ENCODE data around the gene CDC25A. TPM values are rescaled to one million over a fixed set of nuclear protein-coding genes. Genes with fewer than 3 reads are reported as not detected.
A peak's percentile ranks its signal among the peaks of the same experiment; 100 is the strongest.

The CDC25A gene
- total RNA-seq, 2 donors from 2014 or later = 2.5 TPM; not detected in 1

- peaks cover 7 to 32% of the 10 kb centered on the region in 2 donors for H3K4me1 ChIP-seq (ENCODE audit: control insufficient read depth in 1 of 2, low read depth in 2 of 2)
- H3K27me3 ChIP-seq (replicated peaks; ENCODE audit: insufficient read depth) = no peaks in the 10 kb centered on the region
- H3K36me3 ChIP-seq = no peaks in the 10 kb centered on the region
- no peaks in the 10 kb centered on the region for H3K9me3 ChIP-seq
- no peak overlapping the region for H3K27ac ChIP-seq
- H3K4me3 ChIP-seq = no peak overlapping the region
- DNase-seq (ENCODE audit: low spot score) (no peak), ATAC-seq (ENCODE audit: insufficient number of reproducible peaks, low FRiP score, low read depth) (no peak)
- TF ChIP-seq CTCF (IDR thresholded peaks at IDR 0.05) = no peak
Measured at GRCh38 chr3:48128774-48129173, 59.4 kb downstream of the CDC25A start.

- no peaks in the 10 kb centered on the region for H3K9me3 ChIP-seq
- no peak for ATAC-seq (ENCODE audit: insufficient number of reproducible peaks, low FRiP score, low read depth)
- peaks cover 5 to 27% of the 10 kb centered on the region in 2 donors for H3K4me1 ChIP-seq (ENCODE audit: control insufficient read depth in 1 of 2, low read depth in 2 of 2)
- no peaks in the 10 kb centered on the region for H3K27me3 ChIP-seq (replicated peaks; ENCODE audit: insufficient read depth)
- no peak overlapping the region for H3K4me3 ChIP-seq
- TF ChIP-seq CTCF (IDR thresholded peaks at IDR 0.05) = no peak
- DNase-seq (ENCODE audit: low spot score) = no peak
- no peaks in the 10 kb centered on the region for H3K36me3 ChIP-seq
- H3K27ac ChIP-seq = no peak overlapping the region
Measured at GRCh38 chr3:48125886-48126622, 62.2 kb downstream of the CDC25A start.

- ATAC-seq (ENCODE audit: insufficient number of reproducible peaks, low FRiP score, low read depth) = no peak
- H3K27ac ChIP-seq = peak overlapping the region in 1 of 2 donors; percentile 34
- no peak for TF ChIP-seq CTCF (IDR thresholded peaks at IDR 0.05)
Measured at GRCh38 chr3:48125013-48125705, 63.1 kb downstream of the CDC25A start.

GRCh38 chr3:48123346-48123745 is 64.9 kb downstream of the CDC25A start:
- DNase-seq (ENCODE audit: low spot score) (no peak), ATAC-seq (ENCODE audit: insufficient number of reproducible peaks, low FRiP score, low read depth) (no peak)
- Histone ChIP-seq H3K9me3 (no peaks in the 10 kb centered on the region), H3K27ac (no peak overlapping the region), H3K4me3 (no peak overlapping the region), H3K4me1 (ENCODE audit: control insufficient read depth in 1 of 2, low read depth in 2 of 2) (peaks cover 4 to 25% of the 10 kb centered on the region in 2 donors), H3K36me3 (no peaks in the 10 kb centered on the region), H3K27me3 (replicated peaks; ENCODE audit: insufficient read depth) (no peaks in the 10 kb centered on the region)
- no peak for TF ChIP-seq CTCF (IDR thresholded peaks at IDR 0.05)

More at GRCh38 chr3:48125013-48125705, 63.1 kb downstream of the CDC25A start:
- no peaks in the 10 kb centered on the region for H3K36me3 ChIP-seq
- no peaks in the 10 kb centered on the region for H3K9me3 ChIP-seq
- no peaks in the 10 kb centered on the region for H3K27me3 ChIP-seq (replicated peaks; ENCODE audit: insufficient read depth)
- no peak for DNase-seq (ENCODE audit: low spot score)
- no peak overlapping the region for H3K4me3 ChIP-seq
- H3K4me1 ChIP-seq (ENCODE audit: control insufficient read depth in 1 of 2, low read depth in 2 of 2) = peaks cover 0 to 18% of the 10 kb centered on the region in 2 donors

GRCh38 chr3:48122504-48122903 is 65.7 kb downstream of the CDC25A start:
- peaks cover 4 to 30% of the 10 kb centered on the region in 2 donors for H3K4me1 ChIP-seq (ENCODE audit: control insufficient read depth in 1 of 2, low read depth in 2 of 2)
- no peak overlapping the region for H3K4me3 ChIP-seq
- H3K27me3 ChIP-seq (replicated peaks; ENCODE audit: insufficient read depth) = no peaks in the 10 kb centered on the region
- H3K9me3 ChIP-seq = no peaks in the 10 kb centered on the region
- DNase-seq (ENCODE audit: low spot score) (no peak), ATAC-seq (ENCODE audit: insufficient number of reproducible peaks, low FRiP score, low read depth) (no peak)
- no peaks in the 10 kb centered on the region for H3K36me3 ChIP-seq
- TF ChIP-seq CTCF (IDR thresholded peaks at IDR 0.05) = no peak
- H3K27ac ChIP-seq = no peak overlapping the region
